ENCODE results near the gene FRS2. TPM values are rescaled to one million over a fixed set of nuclear protein-coding genes. Genes with fewer than 3 reads are reported as not detected.

The FRS2 gene
- total RNA-seq, 1 experiment from 2014 or later: 33.7 TPM

- peak overlapping the region; percentile 89 to 98 (median 93); a peak in 6 of 7 replicates for H3K27ac Mint-ChIP-seq
- Histone ChIP-seq H4K5ac (ENCODE audit: insufficient read length, low read depth, low read length) (no peak overlapping the region), H3K14ac (ENCODE audit: insufficient read depth, low read length) (no peak overlapping the region), H3K56ac (ENCODE audit: insufficient read length, low read depth, low read length) (no peak overlapping the region), H2BK12ac (ENCODE audit: insufficient read length, low read depth, low read length) (no peak overlapping the region), H4K8ac (replicated peaks; ENCODE audit: insufficient read length, low read depth, low read length) (no peak overlapping the region), H3T11ph (ENCODE audit: low read length) (no peak overlapping the region), H3K79me2 (ENCODE audit: insufficient read depth, low read length) (no peaks in the 10 kb centered on the region; the same call in 1 of the 2 replicates), H2AFZ (ENCODE audit: low read length) (no peak overlapping the region), H3K23ac (ENCODE audit: insufficient read length, low read depth, low read length) (no peak overlapping the region), H3K27me3 (ENCODE audit: insufficient read depth, low read length) (no peaks in the 10 kb centered on the region), H3K4me2 (ENCODE audit: insufficient read depth, insufficient read length, low read length) (no peak overlapping the region), H4K91ac (ENCODE audit: insufficient read length, low read depth, low read length) (no peak overlapping the region), H4K20me1 (ENCODE audit: control insufficient read depth, insufficient read depth, insufficient read length) (no peaks in the 10 kb centered on the region), H3K4ac (ENCODE audit: low read depth, low read length) (no peak overlapping the region), H3K23me2 (ENCODE audit: insufficient read length, low read depth, low read length, poor library complexity, severe bottlenecking) (no peaks in the 10 kb centered on the region), H2BK120ac (ENCODE audit: low read depth, low read length, poor library complexity, severe bottlenecking) (no peak overlapping the region), H2AK5ac (ENCODE audit: insufficient read length, low read length) (no peak overlapping the region), H2BK20ac (ENCODE audit: low read depth, low read length, poor library complexity, severe bottlenecking) (no peak overlapping the region), H3K4me1 (ENCODE audit: insufficient read depth, low read length) (peaks cover 4% of the 10 kb centered on the region), H3K79me1 (ENCODE audit: insufficient read depth, low read depth, low read length, poor library complexity, severe bottlenecking) (peaks cover 8% of the 10 kb centered on the region), H3K18ac (ENCODE audit: insufficient read length, low read depth, low read length) (no peak overlapping the region), H3K9me3 (ENCODE audit: control insufficient read depth, low read depth, low read length) (no peaks in the 10 kb centered on the region), H2BK5ac (ENCODE audit: insufficient read length, low read length) (no peak overlapping the region), H2BK15ac (ENCODE audit: low read depth, low read length) (no peak overlapping the region), H3K9ac (ENCODE audit: extremely low read depth, insufficient read length, low read length) (no peak overlapping the region), H3K27ac (ENCODE audit: insufficient read length, low read depth, low read length) (no peak overlapping the region)
- peak; percentile 89 for DNase-seq
- TF ChIP-seq CTCF (conservative IDR thresholded peaks at IDR 0.05): no peak
- H3K36me3 Mint-ChIP-seq (ENCODE audit: insufficient read depth in 1 of 3, low read depth in 3 of 3): peaks cover 3 to 17% (median 16%) of the 10 kb centered on the region in 3 experiments; a peak in 6 of 7 replicates
- H3K27me3 Mint-ChIP-seq (ENCODE audit: low read depth): no peaks in the 10 kb centered on the region
- no peaks in the 10 kb centered on the region for H3K9me3 Mint-ChIP-seq
- H3K4me1 Mint-ChIP-seq: peaks cover 14 to 20% of the 10 kb centered on the region in 2 experiments
- no CpG with 5 or more reads among the region's 3 CpGs for WGBS (ENCODE audit: extremely low coverage, insufficient read length, low lambda C conversion rate)
- H3K4me3 Mint-ChIP-seq: peak overlapping the region in 1 of 2 experiments; percentile 27; a peak in 1 of 5 replicates
These were observed 64.2 kb downstream of the FRS2 start for GRCh38 chr12:69534389-69534822.
